Bone marrow (tissue), 2 donors: ENCODE results near the gene CCDC61.
A peak's percentile ranks its signal among the peaks of the same experiment; 100 is the strongest.

Experiments used
- DNase-seq, 2 donors: peaks; one replicate each; lab custom pipeline; 2025; lab: John Stamatoyannopoulos, UW

Gene CCDC61

DNA sequence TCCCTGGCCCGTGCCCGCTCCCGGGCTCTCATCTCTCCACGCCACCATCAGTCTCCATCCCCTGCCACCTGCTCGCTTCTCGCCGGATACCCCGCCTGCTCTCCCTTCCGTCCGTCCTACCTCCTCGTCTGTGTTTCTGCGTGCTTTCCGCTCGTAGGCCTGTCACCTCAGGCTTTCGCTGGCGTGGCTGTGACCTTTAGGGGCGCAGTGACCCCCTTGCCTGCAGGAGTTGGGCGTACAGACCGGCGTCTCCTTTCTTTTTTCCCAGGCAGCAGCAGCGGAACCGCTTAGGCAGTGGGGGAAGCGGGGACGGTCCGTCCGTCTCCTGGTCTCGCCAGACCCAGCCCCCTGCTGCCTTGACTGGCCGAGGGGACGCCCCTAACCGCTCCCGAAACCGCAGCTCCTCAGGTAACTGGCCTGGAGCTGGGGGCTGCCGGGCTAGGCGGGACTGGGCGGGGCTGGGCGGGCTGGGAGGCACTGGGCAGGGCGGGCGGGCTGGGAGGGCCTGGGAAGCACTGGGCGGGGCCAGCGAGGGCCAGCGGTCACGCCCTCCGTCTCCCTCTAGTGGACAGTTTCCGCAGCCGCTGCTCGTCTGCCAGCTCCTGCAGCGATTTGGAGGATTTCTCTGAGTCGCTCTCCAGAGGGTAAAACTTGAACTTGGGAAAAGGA is 21.3 kb downstream of the CCDC61 start:
- DNase-seq, result peak; percentile 74 to 84

GRCh38 chr19:46017095-46017429 is 21.8 kb downstream of the CCDC61 start:
- no peak for DNase-seq

DNA sequence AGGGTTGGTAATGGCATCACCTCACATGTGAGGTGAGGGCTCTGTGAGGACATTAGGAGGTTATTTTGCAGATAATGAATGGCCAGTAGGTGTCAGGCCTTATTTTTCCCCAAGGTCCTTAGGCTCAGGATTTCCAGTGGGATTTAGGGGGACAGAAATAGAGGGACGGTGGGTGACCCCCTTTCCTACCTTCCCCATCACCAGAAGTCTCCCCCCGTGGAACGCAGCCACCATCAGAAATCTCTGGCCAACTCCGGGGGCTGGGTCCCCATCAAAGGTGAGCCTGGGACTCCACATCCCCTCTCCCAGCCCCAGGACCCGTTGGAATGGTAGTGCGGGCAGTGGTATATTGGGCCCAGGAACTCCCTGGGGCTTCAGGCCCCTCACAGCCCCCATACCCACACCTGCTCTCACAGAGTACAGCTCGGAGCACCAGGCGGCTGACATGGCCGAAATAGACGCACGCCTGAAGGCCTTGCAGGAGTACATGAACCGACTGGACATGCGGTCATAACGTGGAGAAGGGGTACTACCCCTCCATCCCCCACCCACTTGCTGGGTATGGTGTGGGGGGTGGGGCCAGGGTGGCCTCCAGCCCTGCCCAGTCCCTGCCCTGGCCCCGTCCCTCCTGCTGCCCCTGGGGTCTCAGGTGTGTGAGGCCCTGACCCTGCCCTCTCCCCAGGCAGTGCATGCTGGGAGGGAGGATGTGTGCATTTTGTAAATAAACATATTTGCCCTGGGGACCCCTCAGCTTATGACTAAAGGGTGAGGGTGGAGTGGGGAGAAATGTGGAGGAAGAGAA is 22.8 kb downstream of the CCDC61 start:
- no peak for DNase-seq

DNA sequence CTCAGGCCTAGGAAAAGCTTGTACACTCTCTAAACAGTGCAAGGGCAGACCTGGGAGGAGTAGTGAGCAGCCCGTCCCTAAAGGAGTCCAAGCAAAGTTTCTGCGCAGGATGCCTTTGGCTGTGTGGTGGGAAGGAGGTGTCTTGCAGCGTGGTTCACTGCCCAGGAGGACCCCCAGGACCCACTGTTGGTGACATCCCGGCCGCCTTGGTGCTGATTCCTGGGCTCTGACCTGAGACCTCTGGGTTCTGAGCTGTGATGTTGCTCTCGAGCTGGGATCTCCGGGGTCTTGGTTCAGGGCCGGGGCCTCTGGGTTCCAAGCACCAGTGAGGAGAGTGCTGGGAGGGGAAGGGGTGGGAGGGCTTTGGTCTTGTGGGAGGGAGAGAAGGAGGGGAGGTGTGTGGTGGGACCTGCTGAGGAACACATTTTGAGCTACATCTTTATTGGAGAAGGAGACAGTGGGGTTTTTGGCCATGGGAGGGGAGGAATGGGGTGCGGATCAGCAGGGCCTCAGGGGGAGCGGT is 23.5 kb downstream of the CCDC61 start:
- no peak for DNase-seq

- DNase-seq, result no peak
Measured at GRCh38 chr19:46019270-46019669, 24.0 kb downstream of the CCDC61 start.

DNA sequence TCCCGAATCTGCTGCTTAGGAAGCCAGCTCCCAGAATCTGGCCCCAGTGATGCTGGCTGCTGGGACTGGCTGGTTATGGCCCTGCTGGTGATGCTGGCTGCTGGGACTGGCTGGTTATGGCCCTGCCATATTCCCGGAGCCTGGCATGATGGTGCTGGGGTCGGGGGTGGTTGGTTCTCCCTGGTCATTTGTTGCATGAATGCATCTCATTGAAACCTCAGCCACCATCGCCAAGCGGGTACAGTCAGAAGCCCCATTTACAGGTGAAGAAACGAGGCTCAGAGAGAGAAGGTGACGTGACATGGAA is 25.5 kb downstream of the CCDC61 start:
- DNase-seq, result no peak

- no peak for DNase-seq
Measured at GRCh38 chr19:46021531-46022041, 26.3 kb downstream of the CCDC61 start.

- DNase-seq, result no peak
Measured at GRCh38 chr19:46022061-46022430, 26.8 kb downstream of the CCDC61 start.

DNA sequence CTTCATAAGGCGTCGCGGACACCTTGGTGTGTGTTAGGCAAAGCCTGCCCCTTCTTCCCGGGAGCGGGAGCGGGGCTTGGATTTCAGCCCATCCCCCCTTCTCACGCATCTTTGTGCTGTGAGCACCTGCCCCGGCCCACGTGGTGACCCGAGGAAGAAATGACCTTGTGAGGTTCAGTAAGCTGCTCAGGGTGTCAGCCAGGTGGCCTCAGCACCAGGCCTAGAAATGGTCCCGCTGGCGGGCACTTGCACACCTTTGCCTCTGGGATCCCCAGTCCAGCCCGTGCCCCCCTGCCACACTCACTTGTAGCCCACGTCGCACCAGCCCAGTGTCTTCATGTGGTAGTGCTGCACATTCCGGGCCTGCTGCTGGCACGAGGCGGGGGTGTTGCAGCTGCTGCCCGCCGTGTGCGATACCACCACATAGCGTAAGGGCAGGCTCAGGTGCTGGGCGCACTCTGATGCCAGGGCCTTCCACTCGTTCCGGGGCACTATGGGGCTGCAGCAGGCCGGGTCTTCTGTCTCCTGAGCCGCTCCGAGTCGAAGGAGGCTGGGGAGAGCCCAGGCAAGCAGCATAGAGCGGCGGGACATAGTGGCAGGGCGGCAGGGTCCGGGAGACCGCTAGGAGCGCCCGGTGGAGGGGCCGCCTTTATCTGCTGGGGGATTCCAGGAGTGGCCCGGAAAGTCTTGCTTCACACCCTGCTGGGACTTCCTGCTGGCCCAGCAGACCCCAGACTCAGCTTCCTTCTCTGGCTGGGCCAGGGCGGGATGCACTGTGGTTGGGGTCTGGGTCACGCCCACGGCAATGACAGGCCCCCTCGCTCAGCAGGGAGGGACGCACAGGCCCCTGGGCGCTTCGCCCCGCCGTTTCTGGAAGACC is 27.4 kb downstream of the CCDC61 start, which contains the start of gene PGLYRP1:
TSS of gene PGLYRP1 (minus strand) at position 623 of the 880 bp plus-strand sequence. CDS start at position 591, 32 bp downstream.
- no peak for DNase-seq

DNA sequence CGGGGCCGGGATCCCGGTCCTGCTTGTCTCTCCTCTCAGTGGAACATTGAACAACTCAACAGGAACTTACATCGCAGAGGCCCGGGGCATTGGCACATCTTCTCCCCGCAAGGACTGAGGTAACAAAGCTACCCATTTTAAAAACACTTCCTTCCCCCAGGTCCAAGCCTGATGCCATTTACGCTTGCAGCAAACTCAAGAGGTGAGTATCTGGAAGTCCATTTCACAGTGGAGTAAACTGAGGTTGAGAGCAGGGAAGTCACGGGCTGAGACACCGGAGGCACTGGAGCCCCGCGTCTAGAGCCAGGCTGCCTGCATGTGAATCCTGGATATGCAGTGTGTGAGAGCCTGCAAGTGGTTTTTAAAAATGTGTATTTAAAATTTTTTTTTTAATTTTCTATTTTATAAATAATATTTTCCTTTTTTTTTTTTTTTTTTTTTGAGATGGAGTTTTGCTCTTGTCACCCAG is 28.1 kb downstream of the CCDC61 start:
- DNase-seq, result no peak

DNA sequence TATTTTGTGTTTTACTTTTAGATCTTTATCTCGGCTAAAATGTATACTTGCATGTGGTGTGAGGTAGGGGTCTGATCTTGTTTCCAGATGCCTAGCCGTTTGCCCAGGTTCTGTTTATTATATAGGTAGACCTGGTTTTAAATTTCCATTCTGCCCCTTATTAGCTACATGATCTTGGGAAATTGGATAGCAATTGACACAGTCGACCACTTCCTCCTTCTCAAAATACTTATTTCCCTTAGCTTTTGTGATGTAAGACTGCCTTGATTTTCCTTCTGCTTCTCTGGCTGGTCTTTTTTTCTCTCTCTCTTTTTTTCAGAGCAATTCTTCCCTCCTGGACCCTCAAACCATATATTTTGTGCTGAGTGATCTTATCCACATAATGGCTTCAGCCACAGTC is 30.6 kb downstream of the CCDC61 start:
- no peak for DNase-seq

DNA sequence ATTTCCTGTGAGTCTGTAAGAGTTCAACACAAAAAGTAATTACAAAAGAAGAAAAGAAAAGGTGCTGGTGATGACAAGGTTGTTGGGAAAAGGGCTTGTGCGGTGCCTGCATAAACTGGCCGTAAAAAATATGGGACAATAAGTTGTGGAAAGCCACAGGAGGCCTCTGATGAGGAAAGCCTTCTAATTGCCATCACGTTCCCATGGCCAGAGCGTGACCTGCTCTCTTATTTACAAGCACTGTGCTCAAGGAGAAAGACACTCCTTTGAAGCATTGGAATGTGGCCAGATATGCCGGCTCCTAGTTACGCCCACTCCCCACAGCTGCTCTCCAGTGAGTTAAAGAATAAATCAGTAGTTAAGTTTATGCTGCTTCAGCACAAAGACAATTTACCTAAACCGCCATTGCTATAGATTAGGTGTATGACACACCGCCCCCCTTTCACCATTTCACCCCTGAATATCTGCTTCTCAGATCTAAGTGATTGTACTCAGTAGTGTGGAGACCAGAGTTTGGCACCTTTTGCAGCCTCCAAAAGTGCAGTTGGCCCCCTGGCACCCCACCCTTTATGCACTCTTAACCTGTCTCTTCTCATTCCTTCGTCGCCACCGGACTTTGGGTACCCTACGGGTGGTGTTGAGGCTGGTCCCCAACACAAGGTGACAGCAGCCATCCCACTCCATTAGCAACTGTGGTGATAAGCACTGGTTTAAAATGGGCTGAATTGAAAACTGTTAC is 35.7 kb downstream of the CCDC61 start:
- DNase-seq, result no peak

DNA sequence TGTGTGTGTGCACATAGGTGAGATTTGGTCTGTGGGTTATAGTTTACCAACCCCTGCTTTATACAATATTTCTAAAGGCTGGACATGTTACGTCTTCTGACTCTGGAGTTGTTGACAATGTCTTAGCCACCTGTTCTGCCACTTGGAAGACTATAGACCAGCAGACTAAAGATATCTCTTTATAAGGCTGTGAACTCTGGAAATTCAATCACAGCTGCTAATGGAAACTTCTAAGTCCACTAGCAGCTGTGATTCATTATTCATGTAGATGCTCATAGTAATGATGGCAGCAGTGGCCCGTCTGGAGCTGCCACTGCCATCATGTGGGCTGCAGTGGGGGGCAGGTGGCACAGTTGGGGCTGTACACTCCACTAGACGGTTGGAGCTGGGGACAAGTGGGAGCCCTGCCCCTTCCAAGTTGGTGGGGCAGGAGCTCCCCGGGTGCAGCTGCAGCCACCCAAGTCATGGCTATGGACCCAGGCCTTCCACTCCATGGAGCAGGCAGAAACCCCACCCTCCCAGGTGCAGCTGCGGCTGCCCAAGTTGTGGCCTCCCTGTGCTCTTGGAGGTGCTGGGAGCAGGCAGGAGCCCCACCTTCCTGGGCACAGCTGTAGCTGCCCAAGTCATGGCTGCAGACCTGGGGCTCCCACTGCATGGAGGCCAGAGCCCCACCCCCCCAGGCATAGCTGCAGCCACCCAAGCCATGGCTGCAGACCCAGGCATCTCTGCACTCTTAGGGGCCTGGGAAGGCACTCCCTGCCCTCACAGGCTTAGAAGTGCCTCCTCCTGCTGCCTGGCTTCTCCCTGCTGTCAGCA is 36.7 kb downstream of the CCDC61 start:
- no peak for DNase-seq

DNA sequence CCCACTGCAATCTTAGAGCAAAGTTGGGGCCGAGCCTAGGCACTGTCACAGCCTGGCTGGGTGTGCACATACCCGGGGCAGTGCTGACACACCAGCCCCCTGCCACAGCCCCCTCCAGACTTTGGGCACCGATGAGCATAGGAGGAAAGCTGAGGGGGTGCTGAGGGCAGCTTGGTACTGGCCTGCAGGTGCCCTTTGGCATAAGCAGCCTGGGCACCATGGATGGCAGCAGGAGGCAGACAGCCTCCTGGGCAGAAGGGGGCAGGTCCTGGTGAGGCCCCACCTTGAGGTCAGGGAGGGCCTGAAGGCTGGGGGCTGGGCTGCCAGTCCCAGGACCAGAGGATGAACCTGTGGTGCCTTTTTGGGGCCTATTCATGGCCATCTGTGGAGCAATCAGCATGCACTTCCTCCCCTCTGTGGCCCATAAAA is 37.3 kb downstream of the CCDC61 start:
- no peak for DNase-seq

DNA sequence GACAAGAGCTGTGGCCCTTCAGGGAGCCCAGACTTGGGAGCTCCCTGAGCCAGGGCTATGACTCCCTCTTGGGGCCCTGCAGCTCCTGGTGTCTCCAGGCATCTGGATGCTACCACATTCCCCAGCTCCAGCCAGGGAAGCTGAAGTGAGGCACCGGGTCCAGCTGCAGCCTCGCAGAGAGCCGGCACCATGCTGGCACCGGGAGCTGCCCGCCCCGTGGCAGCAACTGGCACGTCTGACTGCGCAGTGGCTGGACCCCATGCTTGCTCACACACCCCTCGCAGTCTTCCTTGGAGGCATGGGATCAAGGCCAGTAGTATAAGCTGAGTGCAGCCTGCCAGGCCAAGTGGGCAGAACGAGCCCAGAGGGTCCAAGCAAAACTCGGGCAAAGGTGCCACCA is 38.1 kb downstream of the CCDC61 start:
- DNase-seq, result no peak

DNA sequence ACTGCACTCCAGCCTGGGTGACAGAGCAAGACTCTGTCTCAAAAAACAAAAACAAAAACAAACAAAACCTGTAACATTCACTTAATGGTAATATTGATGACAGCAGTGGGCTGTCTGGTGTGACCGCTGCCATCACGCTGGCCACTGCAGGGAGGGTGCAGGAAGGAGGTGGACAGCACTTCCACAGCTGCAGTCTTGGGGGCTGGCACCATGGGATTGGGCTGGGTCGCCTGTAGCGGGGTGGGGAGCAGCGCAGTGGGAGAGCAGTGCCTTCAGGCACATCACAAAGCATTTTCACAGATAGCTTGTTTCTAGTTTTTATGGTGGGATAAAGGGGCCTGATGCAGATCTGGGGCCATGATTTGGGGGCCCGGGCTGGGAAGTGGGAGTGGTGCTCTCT is 40.3 kb downstream of the CCDC61 start:
- no peak for DNase-seq

DNA sequence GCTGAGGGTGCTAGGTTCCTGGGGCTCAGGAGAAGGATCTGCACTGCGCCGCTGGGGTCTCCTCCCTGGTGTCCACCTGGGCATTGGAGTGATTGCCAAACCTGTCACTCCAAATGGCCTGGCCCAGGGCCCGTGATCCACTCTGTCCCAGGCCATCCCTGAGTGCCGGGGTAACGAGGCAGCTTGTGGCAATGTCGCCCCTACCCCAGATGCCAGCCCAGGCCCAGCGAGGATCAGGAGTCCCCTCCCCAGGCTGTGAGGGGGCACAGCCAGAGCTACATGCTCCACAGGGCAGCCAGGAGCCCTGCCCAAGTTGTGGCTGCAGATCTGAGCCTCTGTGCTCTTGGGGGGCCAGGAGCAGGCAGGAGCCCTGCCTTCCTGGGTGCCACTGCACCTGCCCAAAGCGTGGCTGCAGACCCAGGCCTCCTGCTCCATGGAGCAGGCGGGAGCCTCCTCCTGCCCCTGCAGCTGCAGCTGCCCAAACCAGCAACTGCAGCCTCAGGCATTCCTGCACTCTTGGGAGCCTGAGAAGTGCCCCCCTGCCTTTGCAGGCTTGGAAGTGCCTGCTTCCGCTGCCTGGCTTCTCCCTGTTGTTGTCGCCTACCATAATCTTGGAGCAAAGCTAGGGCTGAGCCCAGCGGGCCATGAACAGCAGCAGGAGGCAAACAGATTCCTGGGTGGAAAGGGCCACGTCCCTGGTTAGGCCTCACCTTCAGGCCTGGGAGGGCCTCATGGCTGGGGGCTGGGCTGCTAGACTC is 40.9 kb downstream of the CCDC61 start:
- no peak for DNase-seq

DNA sequence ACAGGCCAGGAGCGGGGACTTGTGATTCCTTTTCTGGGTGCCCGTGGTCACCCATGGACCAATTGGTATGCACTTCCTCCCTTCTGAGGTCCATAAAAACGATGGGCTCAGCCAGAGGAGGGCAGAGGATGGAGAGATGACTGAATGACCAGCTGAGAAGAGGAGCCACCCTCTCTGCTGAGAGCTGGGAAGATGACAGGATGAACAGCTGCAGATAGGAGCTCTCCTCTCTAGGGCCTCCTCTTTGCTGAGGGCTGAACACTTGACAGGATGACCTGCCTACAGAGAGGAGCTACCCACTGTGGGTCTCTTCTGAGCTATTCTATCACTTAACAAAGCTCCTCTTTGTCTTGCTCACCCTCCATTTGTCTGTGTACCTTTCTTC is 41.5 kb downstream of the CCDC61 start:
- DNase-seq, result no peak

- no peak for DNase-seq
Measured at GRCh38 chr19:46040125-46040524, 44.9 kb downstream of the CCDC61 start.

DNA sequence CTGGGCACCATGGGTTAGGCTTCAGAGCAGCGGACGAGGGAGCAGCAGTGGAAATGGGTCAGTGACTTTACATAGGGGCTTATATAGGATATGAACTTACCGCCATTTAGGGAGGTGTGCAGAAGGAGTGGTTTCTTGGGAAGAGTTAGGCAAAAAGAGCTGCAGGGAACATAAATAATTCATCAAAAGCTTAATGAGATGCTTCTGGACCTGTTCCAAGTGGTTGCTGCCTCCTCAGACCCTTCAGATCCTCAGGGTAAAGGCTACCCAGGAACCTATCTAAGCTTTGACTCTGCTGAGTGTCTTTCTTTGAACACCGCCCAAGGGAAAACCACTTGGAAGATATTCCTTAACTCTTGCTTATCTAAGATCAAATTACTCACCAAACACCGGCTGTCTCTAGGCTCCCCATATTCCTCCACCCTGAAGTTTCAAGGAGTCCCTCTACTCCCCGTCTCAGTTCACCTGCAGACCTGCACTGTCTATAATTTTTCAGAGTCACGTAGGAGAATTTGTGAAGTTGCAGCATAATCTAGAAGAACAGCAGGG is 45.8 kb downstream of the CCDC61 start, which contains the start of gene IGFL4:
TSS of gene IGFL4 (minus strand) at position 51 of the 549 bp plus-strand sequence. CDS start at position 11, 40 bp downstream.
- DNase-seq, result no peak
